CD4-positive, alpha-beta T cell treated with Interferon alpha-2 for 1 hour (primary cell): Measurements from ENCODE around the gene SLC17A2.
A peak's percentile ranks its signal among the peaks of the same experiment; 100 is the strongest.

Experiments
- DNase-seq, 2 donors: peaks; one replicate each; pipeline ENCODE4 v3.0.0-alpha.2; 2020 to 2022

SLC17A2 gene

DNA sequence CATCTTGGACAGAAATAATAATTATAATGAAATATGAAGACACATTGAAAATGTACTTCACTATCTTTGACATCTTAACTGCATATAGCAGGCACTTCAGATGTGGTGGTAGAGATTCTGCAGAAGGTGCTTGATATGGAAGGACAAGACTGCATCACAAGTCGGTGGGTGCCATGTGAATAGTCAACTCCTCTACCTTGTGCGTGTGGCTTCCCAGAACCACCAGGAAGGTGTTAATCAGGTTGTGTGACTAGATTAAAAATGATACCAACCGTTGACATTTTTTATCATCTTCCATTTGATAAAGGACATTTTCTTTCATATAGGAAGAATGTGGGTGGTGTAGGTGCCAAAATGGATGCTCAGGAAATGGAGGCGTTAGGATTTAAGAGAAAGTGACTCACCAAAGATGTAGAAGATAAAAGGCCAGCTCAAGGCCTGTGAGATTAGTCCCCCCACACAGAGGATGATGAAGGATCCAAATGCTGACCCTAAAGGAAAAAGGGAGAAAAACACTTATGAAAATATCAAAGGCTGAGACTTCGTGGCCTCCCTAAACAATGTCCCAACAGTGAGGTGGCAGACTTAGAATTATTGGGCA, 12.3 kb downstream of the SLC17A2 start:
- no peak for DNase-seq

DNA sequence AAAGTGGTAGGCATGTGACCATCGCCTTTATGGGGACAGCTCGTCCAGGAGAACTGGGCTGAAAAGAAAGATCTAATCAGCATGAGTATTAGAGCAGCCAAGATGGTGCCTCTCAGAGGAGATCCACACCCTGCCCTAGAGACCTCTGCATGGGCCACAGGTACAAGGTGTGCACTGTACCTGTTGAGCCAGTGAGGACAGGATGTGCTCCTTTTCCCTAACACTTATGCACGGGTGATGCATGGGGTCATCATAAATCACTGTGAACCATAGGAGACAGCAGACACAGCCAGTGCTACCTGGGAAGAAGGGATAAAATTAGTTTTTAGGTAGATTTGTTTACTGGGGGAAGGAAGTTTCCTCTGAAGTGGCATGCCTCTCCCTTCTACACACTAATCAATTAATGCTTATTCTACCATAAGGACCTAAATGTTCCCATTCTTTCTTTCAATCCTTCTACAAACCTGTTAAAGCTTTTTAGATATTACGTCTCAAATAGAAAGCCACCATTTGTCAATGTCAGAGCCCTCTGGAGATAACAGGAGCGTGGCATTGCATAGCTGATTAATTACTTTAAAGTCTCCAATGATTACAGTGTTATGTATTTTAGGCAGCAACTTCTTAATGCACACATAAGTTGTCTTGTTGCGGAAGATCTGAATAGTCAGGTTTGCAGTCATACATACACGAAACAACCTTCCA, 13.6 kb downstream of the SLC17A2 start:
- no peak for DNase-seq

GRCh38 chr6:25916330-25916729, 14.2 kb downstream of the SLC17A2 start:
- DNase-seq, result no peak

DNA sequence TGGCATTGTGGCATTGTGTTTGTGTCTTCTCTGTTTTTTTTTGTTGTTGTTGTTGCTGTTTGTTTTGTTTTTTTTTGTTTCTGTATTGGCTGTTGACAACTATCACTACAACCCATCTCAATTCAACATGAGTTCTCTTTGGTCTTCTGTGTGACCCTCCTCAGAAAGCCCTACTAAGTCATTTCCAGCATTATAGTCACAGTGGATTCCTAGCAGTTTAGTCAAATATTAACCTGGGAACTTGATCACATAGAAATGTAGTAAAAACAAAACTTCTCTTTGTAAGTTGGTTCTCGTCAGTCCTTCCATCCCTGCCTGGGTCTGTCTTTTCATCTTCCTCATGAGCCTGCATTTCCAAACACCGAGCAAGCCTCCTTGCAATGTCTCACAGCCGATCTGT, 16.8 kb downstream of the SLC17A2 start:
- no peak for DNase-seq

- DNase-seq, result no peak
These were observed 19.1 kb downstream of the SLC17A2 start for GRCh38 chr6:25911351-25911750.

- no peak for DNase-seq
These were observed 22.9 kb downstream of the SLC17A2 start for GRCh38 chr6:25907475-25908014.

GRCh38 chr6:25903467-25904099, 26.9 kb downstream of the SLC17A2 start:
- no peak for DNase-seq

- no peak for DNase-seq
These were observed 28.4 kb downstream of the SLC17A2 start for GRCh38 chr6:25902071-25902470.

- DNase-seq, result no peak
These were observed 29.6 kb downstream of the SLC17A2 start for GRCh38 chr6:25900843-25901242.

DNA sequence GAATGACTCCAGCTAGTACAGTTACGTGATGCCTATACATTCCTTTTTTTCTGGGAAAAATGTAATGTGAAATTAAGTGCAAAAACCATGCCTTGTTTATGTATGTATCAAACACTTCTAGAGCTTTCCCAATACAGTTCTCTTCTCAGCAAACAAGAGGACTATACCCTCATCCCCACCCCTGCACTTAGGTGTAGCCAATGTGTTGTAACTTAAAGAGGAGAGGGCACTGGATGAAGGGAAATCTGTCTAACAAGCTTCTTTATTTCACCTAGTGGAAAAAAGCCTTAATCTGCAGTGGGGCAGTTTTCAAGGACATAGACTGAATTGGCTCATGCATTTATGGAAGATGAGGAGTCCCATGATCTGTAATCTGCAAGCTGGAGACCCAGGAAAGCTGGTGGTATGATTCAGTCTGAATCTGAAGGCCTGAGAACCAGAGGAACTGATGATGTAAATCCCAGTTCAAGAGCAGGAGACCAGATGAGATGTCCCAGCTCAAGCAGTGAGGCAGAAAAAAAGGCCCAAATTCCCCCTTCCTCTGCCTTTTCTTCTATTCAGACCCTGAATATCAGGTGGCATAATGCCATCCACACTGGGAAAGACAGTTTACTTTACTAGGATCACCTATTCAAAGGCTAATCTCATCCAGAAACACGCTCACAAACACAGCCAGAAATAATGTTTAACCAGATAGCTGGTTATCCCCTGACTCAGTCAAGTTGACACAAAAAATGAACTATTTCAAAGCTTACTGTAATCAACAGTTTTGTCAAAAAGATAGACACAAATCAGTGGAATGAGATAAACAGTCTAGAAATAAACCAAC, 30.7 kb downstream of the SLC17A2 start:
- no peak for DNase-seq

DNA sequence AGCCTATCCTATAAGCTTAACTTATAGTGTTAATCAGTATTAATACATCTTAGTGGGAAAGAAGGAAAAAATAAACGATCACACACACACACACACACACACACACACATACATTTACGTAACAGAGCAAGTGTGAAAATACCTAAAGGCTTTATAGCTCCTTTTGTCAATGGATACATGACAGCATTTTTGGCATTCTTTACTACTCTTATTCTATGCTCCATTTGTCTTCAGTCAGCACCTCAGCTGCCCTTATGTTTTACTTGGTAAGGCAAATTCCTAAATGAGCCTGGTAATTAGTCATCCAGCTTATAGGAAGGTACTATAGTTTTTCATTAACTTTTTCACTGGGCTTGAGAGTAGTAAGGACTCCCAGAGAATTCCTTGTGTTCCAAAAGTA, 31.4 kb downstream of the SLC17A2 start:
- no peak for DNase-seq

- DNase-seq, result no peak
These were observed 32.1 kb downstream of the SLC17A2 start for GRCh38 chr6:25898289-25898977.

DNA sequence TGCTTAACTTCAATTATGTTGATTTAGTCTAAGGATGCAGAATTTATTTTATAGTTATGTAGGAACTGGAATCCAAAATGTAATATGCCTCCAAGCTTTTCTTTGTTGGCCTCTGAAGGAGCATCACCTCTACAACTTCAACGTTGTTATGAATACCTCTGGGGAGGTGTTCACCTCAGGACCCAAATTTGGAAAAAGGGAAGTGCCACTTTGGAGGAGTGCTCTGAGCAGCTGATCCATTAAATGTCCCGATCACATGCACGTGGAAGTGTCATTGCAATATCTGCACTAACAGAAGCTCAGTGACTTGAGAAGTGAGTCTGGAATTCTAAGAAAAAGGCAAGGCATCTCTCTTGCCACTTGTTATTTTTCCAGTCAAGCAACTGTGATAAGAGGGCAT, 34.2 kb downstream of the SLC17A2 start:
- no peak for DNase-seq

DNA sequence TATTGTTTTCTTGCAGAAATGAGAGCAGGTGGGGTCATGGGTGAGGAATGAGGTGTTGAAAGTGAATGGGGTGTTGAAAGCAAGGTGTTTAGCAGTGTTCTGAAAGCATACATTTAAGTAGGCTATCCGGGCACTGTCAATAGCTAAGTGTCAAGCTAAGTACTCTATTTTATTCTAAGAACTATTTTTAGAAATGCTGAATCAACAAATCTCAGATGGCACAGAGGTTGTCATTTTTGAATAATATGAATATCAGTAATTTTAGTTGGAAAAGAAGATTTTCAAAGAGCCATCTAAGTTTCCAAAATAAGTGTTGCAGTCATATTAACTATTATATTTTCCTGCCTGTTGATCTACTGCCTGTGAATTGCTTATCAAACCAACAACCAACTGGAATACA, 34.7 kb downstream of the SLC17A2 start:
- DNase-seq, result no peak

- DNase-seq, result no peak
These were observed 36.7 kb downstream of the SLC17A2 start for GRCh38 chr6:25893778-25894177.

DNA sequence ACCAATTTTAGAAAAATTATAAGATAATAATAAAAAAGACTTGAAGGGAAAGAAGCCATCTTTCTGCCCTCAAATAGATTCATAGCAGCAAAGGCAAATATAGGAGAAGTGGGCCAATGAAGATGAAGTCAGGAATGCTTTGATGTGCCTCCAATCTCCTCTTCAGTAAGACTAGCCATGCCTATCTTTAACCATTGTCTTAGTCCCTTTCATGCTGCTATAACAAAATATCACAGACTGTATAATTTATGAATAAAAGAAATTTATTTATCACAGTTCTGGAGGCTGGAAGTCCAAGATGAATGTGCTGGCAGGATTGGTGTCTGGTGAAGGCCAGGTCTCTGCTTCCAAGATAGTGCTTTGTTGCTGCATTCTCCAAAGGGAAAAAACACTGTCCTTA, 37.6 kb downstream of the SLC17A2 start:
- no peak for DNase-seq

DNA sequence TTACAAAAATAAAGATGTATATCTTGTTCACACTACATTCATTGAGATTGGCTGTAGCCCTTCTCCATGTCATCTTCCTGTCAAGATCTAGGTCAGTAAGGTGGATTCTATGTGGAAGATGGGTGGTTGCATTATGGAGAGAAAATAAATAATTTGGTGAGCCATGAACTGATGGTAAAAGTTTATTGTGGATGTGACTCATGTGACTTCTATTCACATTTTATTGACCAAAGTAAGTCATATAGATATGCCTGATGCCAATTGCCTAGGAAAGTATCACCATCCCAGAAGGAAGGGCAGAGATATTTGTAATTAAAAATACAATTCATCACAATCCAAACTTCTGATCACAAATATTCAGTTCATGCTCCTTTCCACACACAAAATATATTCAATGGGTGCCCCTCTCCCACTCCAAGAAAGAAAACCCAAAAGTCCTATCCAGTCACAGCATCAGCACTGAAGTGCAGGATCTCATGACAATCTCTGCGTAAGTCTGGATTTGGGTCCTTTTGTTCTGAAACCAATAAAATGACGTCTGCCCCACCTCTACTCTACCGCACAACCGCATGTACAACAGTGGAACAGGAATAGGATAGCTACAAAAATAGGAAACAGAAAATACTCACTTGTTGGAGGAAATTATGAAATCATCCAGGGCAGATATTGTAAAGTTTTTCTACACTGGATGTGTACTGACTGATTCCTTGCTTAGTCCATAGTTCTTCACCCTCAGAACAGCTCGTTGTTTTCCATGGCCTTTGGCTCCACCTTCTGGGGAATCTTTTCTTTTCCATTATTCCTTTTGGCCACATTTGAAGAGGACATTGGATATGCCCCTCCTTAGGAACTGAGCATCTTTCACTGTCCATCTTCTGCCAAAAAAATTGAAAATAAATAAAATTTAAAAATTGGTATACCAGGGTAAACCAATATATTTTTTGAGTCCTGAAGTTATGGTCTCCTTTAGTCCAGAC, 40.3 kb downstream of the SLC17A2 start:
- DNase-seq, result peak in 1 of 2 donors; percentile 35

DNA sequence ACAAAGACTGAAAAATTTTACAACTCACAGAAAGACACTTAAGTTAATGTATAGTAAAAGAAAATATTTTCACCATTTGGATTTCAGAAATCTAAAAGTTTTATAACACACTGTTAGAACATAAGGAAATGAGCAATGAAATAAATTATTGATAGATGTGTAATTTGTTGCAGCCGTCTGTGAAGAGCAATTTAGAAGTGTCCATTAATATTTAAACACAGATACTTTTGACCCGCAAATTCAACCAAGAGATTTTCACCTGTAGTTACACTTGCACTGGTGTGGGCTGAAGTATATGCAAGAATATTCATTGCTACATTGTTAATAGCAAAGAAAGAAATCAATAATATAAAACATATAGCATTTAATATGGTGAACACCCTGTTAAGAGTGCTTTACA, 41.9 kb downstream of the SLC17A2 start:
- no peak for DNase-seq

DNA sequence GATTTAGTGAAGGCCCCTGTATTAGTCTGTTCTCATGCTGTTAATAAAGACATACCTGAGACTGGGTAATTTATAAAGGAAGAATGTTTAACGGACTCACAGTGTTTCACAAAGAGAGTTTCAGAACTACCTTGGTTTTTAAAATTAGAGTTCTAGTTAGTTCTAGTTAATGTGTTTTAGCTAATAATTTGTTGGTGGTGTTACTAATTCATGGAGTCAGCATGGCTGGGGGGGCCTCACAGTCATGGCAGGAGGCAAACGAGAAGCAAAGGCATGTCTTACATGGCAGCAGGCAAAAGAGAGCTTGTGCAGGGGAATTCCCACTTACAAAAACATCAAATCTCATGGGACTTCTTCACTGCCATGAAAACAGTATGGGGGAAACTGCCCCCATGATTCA, 44.4 kb downstream of the SLC17A2 start:
- no peak for DNase-seq

DNA sequence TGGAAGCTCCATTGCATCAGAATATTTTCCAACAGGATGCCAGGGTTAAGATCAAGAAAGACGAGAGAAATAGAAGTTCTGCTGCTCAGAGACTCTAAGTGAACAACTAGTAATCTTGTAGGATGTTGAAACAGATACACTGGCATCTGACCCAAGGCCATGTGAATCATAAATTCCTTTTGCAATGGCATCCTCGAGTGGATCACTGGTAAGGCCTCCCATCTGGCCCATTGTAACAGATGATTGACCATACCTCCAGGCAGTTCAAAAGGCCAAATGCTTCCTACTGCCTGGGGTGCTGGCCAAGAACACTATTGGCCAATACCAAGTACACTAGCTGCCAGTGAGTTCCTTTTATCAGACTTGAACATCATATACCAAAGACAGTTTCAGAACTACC, 46.5 kb downstream of the SLC17A2 start:
- DNase-seq, result no peak

DNA sequence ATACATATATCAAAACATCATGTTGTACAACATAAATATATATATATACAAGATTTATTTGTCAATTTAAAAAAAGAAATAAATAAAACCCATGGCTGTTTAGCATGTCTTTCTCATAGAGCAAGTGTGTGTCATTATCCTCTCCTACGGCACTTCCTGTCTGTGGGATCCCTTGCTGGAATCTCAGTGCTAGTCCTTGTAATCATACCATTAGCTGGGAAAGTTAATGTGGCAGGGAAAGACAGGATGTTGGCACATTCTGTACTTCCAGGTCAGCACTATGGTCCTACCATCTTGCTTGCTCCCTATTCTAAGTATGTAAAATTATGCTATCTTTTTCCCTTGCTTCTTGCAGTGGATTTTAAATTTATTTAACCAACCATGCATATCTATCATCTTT, 47.0 kb downstream of the SLC17A2 start:
- DNase-seq, result no peak
